Type B pancreatic cell (in vitro differentiated cells): ENCODE results near the gene BBLN. TPM values are rescaled to one million over a fixed set of nuclear protein-coding genes. Genes with fewer than 3 reads are reported as not detected.
"Not testable (repeated sequence)": the region's sequence is repeated elsewhere in the genome, so short reads cannot be mapped to it uniquely, and the experiment has no call there.

Source experiments
- DNase-seq: peaks from one replicate; pipeline ENCODE4 v3.0.0; 2021; ENCODE audit warnings: mixed read lengths; ENCODE audit not compliant: unreplicated experiment; ENCODE audit errors: extremely low spot score
- H3K27ac Mint-ChIP-seq: 2 replicates; pipeline ENCODE4 v1.8.0; 2021; ENCODE audit warnings: mild to moderate bottlenecking, mixed read lengths
- H3K27me3 Mint-ChIP-seq: 2 replicates; pipeline ENCODE4 v1.8.0; 2021; ENCODE audit warnings: mixed read lengths
- H3K36me3 Mint-ChIP-seq: 2 replicates; pipeline ENCODE4 v1.8.0; 2021; ENCODE audit warnings: mixed read lengths
- H3K4me1 Mint-ChIP-seq: one replicate; pipeline ENCODE4 v1.8.0; 2021; ENCODE audit warnings: mixed read lengths; ENCODE audit not compliant: unreplicated experiment
- H3K4me3 Mint-ChIP-seq: 2 replicates; pipeline ENCODE4 v1.8.0; 2021; ENCODE audit warnings: mild to moderate bottlenecking, mixed read lengths
- H3K9me3 Mint-ChIP-seq: 2 replicates; pipeline ENCODE4 v1.8.0; 2021; ENCODE audit warnings: mixed read lengths
- long read RNA-seq: library from polyadenylated mRNA; unstranded; transcript quantifications from one replicate; pipeline ENCODE4 v2.0.0, GENCODE V29; 2020
- total RNA-seq: library from RNA; stranded (reverse); gene quantifications from 2 replicates; pipeline ENCODE4 v1.2.1, GENCODE V29; 2021; ENCODE audit warnings: low replicate concordance
- TF ChIP-seq, protein P1 (sequence below): fragments of 200-600 bp; sonication (generic); conservative IDR thresholded peaks from 2 replicates; pipeline ENCODE4 v1.5.0; 2021; ENCODE audit warnings: antibody characterized with exemption, mild to moderate bottlenecking

The BBLN gene, protein sequence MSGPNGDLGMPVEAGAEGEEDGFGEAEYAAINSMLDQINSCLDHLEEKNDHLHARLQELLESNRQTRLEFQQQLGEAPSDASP
- total RNA-seq: 108 and 150 TPM in 2 replicates
- long read RNA-seq, transcript C9orf16-201 (2 exons, 713 nt): major isoform, 10 of 12 reads
- long read RNA-seq, partial matches to known transcripts: 0 of 12 reads
- long read RNA-seq, other reads (novel, unspliced or antisense): 2 of 12 reads

DNA sequence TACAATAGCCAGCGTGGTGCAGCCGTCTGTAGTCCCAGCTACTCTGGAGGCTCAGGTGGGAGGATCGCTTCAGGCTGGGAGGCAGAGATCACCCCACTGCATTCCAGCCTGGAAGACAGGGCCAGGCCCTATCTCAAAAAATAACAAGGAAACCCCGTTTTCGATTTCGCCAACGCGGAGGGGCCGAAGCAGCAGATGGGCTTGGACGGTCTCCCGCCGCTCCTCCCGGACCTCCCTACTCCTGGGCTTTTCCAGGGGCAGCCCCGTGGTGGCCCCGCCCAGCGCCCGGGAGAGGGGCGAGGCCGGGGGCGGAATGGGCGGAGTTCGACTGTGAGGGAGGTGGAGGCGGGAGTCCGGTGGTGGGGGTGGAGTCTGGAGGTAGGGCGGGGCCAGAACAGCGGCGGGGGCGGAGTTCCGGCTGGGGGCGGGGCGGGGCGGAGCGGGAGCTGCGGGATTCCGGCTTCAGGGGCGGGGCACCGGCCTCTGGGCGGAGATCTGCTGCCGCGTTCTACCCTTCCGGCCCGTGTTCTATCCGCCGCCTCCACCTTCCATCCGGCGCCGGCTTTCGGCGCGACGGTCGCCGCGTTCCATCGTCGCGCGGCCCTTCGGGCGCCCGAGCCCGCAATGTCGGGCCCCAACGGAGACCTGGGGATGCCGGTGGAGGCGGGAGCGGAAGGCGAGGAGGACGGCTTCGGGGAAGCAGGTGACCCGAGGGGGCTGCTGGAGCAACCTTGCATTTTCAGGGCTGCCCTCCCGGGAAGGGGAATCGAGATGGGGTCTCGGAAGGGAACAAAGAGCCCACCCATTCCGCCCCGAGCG, at the start of gene BBLN:
TSS of gene BBLN (plus strand) at position 482 of the 819 bp plus-strand sequence. CDS start at position 625, 143 bp downstream.
- Mint-ChIP-seq H3K4me1 (peaks cover 16% of the 10 kb centered on the region), H3K4me3 (peak within 1 kb of the TSS; percentile 87), H3K9me3 (no peaks in the 10 kb centered on the region), H3K36me3 (peaks cover 6% of the 10 kb centered on the region), H3K27me3 (no peaks in the 10 kb centered on the region), H3K27ac (peak within 1 kb of the TSS; percentile 66)
- TF ChIP-seq, protein P1, sequence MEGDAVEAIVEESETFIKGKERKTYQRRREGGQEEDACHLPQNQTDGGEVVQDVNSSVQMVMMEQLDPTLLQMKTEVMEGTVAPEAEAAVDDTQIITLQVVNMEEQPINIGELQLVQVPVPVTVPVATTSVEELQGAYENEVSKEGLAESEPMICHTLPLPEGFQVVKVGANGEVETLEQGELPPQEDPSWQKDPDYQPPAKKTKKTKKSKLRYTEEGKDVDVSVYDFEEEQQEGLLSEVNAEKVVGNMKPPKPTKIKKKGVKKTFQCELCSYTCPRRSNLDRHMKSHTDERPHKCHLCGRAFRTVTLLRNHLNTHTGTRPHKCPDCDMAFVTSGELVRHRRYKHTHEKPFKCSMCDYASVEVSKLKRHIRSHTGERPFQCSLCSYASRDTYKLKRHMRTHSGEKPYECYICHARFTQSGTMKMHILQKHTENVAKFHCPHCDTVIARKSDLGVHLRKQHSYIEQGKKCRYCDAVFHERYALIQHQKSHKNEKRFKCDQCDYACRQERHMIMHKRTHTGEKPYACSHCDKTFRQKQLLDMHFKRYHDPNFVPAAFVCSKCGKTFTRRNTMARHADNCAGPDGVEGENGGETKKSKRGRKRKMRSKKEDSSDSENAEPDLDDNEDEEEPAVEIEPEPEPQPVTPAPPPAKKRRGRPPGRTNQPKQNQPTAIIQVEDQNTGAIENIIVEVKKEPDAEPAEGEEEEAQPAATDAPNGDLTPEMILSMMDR: no peak
- peak; percentile 98 for DNase-seq

DNA sequence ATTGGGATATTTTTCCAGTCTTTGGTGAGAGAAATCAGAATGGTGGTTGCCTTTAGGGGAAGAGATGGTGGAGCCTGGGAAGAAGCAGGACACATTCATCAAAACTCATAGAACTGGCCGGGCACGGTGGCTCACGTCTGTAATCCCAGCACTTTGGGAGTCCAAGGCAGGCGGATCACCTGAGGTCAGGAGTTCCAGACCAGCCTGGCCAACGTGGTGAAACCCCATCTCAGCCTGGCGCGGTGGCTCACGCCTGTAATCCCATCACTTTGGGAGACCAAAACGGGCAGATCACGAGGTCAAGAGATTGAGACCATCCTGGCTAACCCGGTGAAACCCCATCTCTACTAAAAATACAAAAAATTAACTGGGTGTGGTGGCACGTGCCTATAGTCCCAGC, 48.3 kb upstream of the BBLN start:
- H3K27ac Mint-ChIP-seq, H3K4me3 Mint-ChIP-seq, H3K27me3 Mint-ChIP-seq, DNase-seq, H3K9me3 Mint-ChIP-seq, H3K4me1 Mint-ChIP-seq: not testable (repeated sequence)
- peaks cover 15% of the 10 kb centered on the region for H3K36me3 Mint-ChIP-seq

DNA sequence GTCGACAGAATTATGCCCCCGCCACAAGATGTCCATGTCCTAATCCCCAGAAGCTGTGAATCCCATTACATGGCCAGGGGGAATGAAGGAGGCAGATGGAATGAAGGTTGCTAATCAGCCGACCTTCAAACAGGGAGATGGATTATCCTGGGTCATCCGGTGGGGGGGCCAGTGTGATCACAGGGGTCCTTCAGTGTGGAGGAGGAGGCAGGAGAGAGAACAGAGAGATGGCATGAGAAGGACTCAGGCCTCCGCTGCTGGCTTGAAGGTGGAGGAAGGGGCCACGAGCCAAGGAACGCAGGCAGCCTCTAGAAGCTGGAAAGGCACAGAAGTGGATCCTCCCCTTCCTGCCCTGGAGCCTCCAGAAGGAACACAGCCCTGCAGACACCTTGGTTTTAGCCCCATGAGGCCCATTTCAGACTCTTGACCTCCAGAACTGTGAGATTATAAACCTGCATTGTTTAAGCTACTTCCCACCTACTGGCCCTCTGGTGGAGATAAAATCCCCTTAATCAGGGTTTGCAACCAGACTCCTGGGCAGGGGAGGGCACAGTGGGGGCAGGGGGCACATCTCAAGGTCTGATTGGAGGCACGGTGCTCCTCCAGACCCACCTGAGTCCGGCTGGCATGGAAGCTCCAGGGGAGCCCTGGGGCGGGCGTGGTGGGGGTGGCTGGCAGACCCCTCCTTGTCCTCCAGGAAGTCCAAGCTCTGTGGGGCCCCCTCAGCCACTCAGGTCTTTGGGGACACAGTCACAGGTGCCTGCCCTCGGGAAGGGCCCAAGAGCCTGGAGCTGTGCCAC, 46.3 kb upstream of the BBLN start:
- H3K4me3 Mint-ChIP-seq: no peak overlapping the region
- peaks cover 12% of the 10 kb centered on the region for H3K4me1 Mint-ChIP-seq
- peaks cover 14% of the 10 kb centered on the region for H3K36me3 Mint-ChIP-seq
- no peak overlapping the region for H3K27ac Mint-ChIP-seq
- no peaks in the 10 kb centered on the region for H3K27me3 Mint-ChIP-seq
- no peaks in the 10 kb centered on the region for H3K9me3 Mint-ChIP-seq
- TF ChIP-seq, protein P1: no peak
- no peak for DNase-seq

DNA sequence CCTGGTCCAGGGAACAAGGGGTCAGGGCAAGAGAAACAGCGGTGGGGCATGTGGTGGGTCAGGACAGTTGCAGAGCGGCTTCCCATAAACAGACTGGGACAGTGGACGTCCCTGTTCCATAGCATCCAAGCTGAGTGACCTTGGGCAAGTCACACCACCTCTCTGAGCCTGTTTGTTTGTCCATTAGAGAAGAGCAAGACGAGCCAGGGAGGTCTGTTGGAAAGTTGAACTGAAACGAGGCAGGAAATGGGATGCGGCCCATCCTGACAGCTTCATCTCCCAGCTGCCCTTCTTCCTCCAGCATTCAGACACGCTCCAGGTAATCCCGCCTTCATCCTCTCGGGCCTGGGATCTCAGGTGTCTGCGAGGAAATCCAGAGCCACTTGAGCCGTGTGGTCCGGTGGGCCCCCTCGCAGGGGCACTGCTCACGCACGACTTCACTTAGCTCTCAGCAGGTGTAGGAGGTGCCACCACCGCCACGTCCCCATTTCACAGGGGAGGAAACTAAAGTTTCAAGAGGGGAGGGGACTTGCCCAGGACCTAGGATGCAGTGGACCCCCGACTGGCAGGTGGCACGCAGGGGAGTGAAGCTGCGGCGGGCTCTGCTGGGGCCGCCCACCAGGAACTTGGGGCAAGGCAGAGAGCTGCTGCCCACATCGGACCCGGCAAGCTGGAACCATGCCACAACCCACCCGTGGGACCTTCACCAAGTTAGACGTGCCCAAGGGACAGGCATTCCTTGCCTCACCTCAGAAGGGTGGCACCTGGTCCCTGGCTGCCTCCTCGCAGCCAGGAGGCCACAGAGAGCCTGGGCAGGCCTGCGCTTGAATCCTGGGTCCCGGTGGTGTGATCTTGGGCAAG, 45.5 kb upstream of the BBLN start:
- H3K4me3 Mint-ChIP-seq: no peak overlapping the region
- H3K27ac Mint-ChIP-seq: peak overlapping the region; percentile 92
- no peaks in the 10 kb centered on the region for H3K9me3 Mint-ChIP-seq
- H3K4me1 Mint-ChIP-seq: peaks cover 10% of the 10 kb centered on the region
- TF ChIP-seq, protein P1: no peak
- peaks cover 12% of the 10 kb centered on the region for H3K36me3 Mint-ChIP-seq
- no peaks in the 10 kb centered on the region for H3K27me3 Mint-ChIP-seq
- no peak for DNase-seq

DNA sequence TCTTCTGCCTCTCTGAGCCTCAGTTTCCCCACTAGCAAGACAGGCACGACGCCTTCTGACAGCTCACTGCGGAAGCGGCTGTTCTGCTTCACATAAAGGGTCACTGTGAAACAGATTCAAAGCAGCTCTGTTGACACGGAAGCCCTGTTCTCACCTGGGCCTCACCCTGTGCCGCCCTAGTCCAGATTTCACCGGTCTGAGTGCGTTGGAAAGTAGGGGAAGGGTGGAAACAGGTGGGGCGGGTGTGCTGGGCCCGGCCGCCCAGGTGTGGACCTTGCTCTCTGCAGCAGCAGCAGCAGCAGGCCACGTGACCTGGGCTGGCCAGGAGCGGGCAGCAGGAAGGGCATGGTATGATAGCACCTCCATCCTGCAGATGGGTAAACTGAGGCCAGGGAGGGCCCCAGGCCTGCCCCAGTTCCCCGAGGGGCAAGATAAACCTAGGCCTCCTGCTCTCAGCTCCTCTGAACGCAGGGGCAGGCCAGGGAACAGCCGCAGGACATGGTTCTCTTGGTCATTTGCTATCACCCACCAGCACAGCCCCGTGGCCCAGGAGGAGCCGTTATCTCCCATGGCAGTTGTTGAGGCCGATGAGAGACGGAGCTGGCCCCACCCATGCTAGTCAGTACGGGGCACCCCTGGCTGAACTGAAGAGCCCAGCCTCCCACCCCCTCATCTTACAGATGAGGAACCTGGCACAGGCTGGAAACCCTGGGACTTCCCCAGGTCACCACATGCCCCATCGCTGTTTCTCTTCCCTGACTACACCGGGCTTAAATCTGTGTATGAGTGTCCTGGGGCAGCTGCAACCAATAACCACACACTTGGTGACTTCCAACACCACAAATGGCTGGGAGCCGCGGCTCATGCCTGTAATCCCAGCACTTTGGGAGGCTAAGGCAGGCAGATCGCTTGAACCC, 44.6 kb upstream of the BBLN start:
- H3K4me3 Mint-ChIP-seq: no peak overlapping the region
- H3K27me3 Mint-ChIP-seq: no peaks in the 10 kb centered on the region
- DNase-seq: no peak
- peaks cover 8% of the 10 kb centered on the region for H3K36me3 Mint-ChIP-seq
- H3K27ac Mint-ChIP-seq: peak overlapping the region; percentile 92
- TF ChIP-seq, protein P1: no peak
- H3K4me1 Mint-ChIP-seq: peaks cover 6% of the 10 kb centered on the region
- H3K9me3 Mint-ChIP-seq: no peaks in the 10 kb centered on the region
